Neuronal stem cell (in vitro differentiated cells): ENCODE results near the gene GNG4.
A peak's percentile ranks its signal among the peaks of the same experiment; 100 is the strongest.

Experiments used
- DNase-seq: peaks from one replicate; pipeline ENCODE4 v3.0.0-alpha.2; 2013; ENCODE audit warnings: low spot score
- H2AFZ ChIP-seq: one replicate; pipeline ENCODE4 v1.6.1; 2013; ENCODE audit warnings: mild to moderate bottlenecking, low read length, inconsistent platforms
- H2AK5ac ChIP-seq: 2 replicates; pipeline ENCODE4 v1.6.1; 2013; ENCODE audit warnings: low read depth, mild to moderate bottlenecking, inconsistent platforms, low read length, moderate library complexity, mixed read lengths
- H2BK120ac ChIP-seq: 2 replicates; pipeline ENCODE4 v1.6.1; 2013; ENCODE audit warnings: low read depth, mild to moderate bottlenecking, inconsistent platforms, low read length, moderate library complexity, mixed read lengths
- H2BK12ac ChIP-seq: one replicate; pipeline ENCODE4 v1.6.1; 2013; ENCODE audit warnings: low read length, inconsistent platforms
- H2BK15ac ChIP-seq: 2 replicates; pipeline ENCODE4 v1.6.1; 2013; ENCODE audit warnings: mild to moderate bottlenecking, low read length, inconsistent platforms, mixed read lengths
- H2BK5ac ChIP-seq: one replicate; pipeline ENCODE4 v1.6.1; 2013; ENCODE audit warnings: inconsistent platforms, mild to moderate bottlenecking, low read length, moderate library complexity
- H3K14ac ChIP-seq: one replicate; pipeline ENCODE4 v1.6.1; 2013; ENCODE audit warnings: low read length, inconsistent platforms
- H3K18ac ChIP-seq: 2 replicates; pipeline ENCODE4 v1.6.1; 2013; ENCODE audit warnings: low read length, inconsistent platforms
- H3K23ac ChIP-seq: 2 replicates; pipeline ENCODE4 v1.6.1; 2013; ENCODE audit warnings: low read depth, mild to moderate bottlenecking, mixed read lengths, low read length, inconsistent platforms; ENCODE audit not compliant: poor library complexity
- H3K27ac ChIP-seq: replicated peaks from 3 replicates; pipeline ENCODE4 v1.5.1; 2013; ENCODE audit warnings: low read length, inconsistent platforms
- H3K27me3 ChIP-seq, 3 experiments: 2 replicates each; pipeline ENCODE4 v1.6.1; 2013; ENCODE audit warnings: low read length in 3 of 3, mild to moderate bottlenecking in 2 of 3, inconsistent platforms in 1 of 3, low read depth in 1 of 3, mixed read lengths in 1 of 3, moderate library complexity in 1 of 3; ENCODE audit not compliant: control insufficient read depth in 3 of 3, insufficient read depth in 3 of 3
- H3K36me3 ChIP-seq, 2 donors: replicated peaks in 1 of 2; 2 replicates each; pipeline ENCODE4 v1.6.1; 2013; ENCODE audit warnings: low read length in 2 of 2; ENCODE audit not compliant: control insufficient read depth in 2 of 2, insufficient read depth in 2 of 2
- H3K4ac ChIP-seq: 2 replicates; pipeline ENCODE4 v1.6.1; 2013; ENCODE audit warnings: inconsistent platforms, mild to moderate bottlenecking, low read length, moderate library complexity
- H3K4me1 ChIP-seq, 2 donors: 1 replicate in 1 of 2; 2 replicates in 1 of 2; pipeline ENCODE4 v1.6.1; 2013; ENCODE audit warnings: low read length in 2 of 2, low read depth in 1 of 2; ENCODE audit not compliant: control insufficient read depth in 2 of 2, insufficient read depth in 1 of 2
- H3K4me2 ChIP-seq: one replicate; pipeline ENCODE4 v1.6.1; 2013; ENCODE audit warnings: mild to moderate bottlenecking, low read length, inconsistent platforms; ENCODE audit not compliant: insufficient read depth, poor library complexity, severe bottlenecking
- H3K4me3 ChIP-seq, 2 donors: 2 replicates each; pipeline ENCODE4 v1.5.1; 2013; ENCODE audit warnings: low read length in 2 of 2, mild to moderate bottlenecking in 2 of 2, inconsistent platforms in 1 of 2, moderate library complexity in 1 of 2
- H3K79me1 ChIP-seq: one replicate; pipeline ENCODE4 v1.6.1; 2013; ENCODE audit warnings: low read depth, mild to moderate bottlenecking, inconsistent platforms, low read length, moderate library complexity
- H3K9ac ChIP-seq: one replicate; pipeline ENCODE4 v1.6.1; 2013; ENCODE audit warnings: mild to moderate bottlenecking, low read depth, low read length, inconsistent platforms; ENCODE audit not compliant: poor library complexity
- H3K9me3 ChIP-seq, 2 donors: replicated peaks in 1 of 2; 2 replicates each; pipeline versions ENCODE3 to v1.6.1; 2013; ENCODE audit warnings: low read length in 2 of 2, mild to moderate bottlenecking in 2 of 2, inconsistent platforms in 1 of 2, low read depth in 1 of 2, mixed read lengths in 1 of 2, moderate library complexity in 1 of 2; ENCODE audit not compliant: control insufficient read depth in 2 of 2, insufficient read depth in 1 of 2
- H4K8ac ChIP-seq: one replicate; pipeline ENCODE4 v1.6.1; 2013; ENCODE audit warnings: low read depth, mild to moderate bottlenecking, inconsistent platforms, low read length, moderate library complexity
- H4K91ac ChIP-seq: one replicate; pipeline ENCODE4 v1.6.1; 2013; ENCODE audit warnings: low read length, low read depth, mild to moderate bottlenecking, inconsistent platforms; ENCODE audit not compliant: poor library complexity
- WGBS, 2 donors: extraction: QIAGEN DNeasy Blood & Tissue Kit; methylation state at CpG; one replicate each; pipeline ENCODE4 v1.1.7; 2013; ENCODE audit warnings: missing lambda C conversion rate in 2 of 2, mixed read lengths in 1 of 2; ENCODE audit not compliant: insufficient read length in 2 of 2, insufficient replicate concordance in 1 of 2; ENCODE audit errors: extremely low coverage in 2 of 2; 5-methylcytosine and 5-hydroxymethylcytosine counted together

GNG4 gene

GRCh38 chr1:235504494-235505222, 144.9 kb downstream of the GNG4 start:
- Histone ChIP-seq H3K4ac (no peak overlapping the region), H3K9ac (peak overlapping the region; percentile 94), H4K8ac (no peak overlapping the region), H3K4me3 (peak overlapping the region; percentile 71 to 85), H2BK12ac (no peak overlapping the region), H3K79me1 (no peaks in the 10 kb centered on the region), H3K23ac (peak overlapping the region; percentile 91), H3K27me3 (no peaks in the 10 kb centered on the region), H3K4me1 (peaks cover 0 to 3% of the 10 kb centered on the region in 2 donors), H2AK5ac (no peak overlapping the region), H3K4me2 (peak overlapping the region; percentile 78), H2BK5ac (peak overlapping the region; percentile 95), H3K27ac (peak overlapping the region; percentile 97), H2AFZ (peak overlapping the region; percentile 94), H3K9me3 (no peaks in the 10 kb centered on the region), H2BK120ac (peak overlapping the region; percentile 82), H3K36me3 (peaks cover 0 to 4% of the 10 kb centered on the region in 2 donors), H2BK15ac (peak overlapping the region; percentile 21), H3K18ac (peak overlapping the region; percentile 99), H3K14ac (no peak overlapping the region), H4K91ac (no peak overlapping the region)
- peak; percentile 100 for DNase-seq
- WGBS, 2 donors, result no CpG with 5 or more reads among the region's 61 CpGs

- Histone ChIP-seq H2BK15ac (peak within 1 kb of the TSS; percentile 21), H3K36me3 (peaks cover 0 to 4% of the 10 kb centered on the region in 2 donors), H2AFZ (peak within 1 kb of the TSS; percentile 94), H3K9me3 (no peaks in the 10 kb centered on the region), H2BK12ac (no peak within 1 kb of the TSS), H2BK120ac (peak within 1 kb of the TSS; percentile 82), H3K23ac (peak within 1 kb of the TSS; percentile 91), H3K79me1 (no peaks in the 10 kb centered on the region), H3K18ac (peak within 1 kb of the TSS; percentile 99), H4K8ac (no peak within 1 kb of the TSS), H3K27ac (peak within 1 kb of the TSS; percentile 97), H3K4me2 (peak within 1 kb of the TSS; percentile 78), H4K91ac (no peak within 1 kb of the TSS), H3K9ac (peak within 1 kb of the TSS; percentile 94), H3K4me1 (peaks cover 0 to 3% of the 10 kb centered on the region in 2 donors), H2BK5ac (peak within 1 kb of the TSS; percentile 95), H2AK5ac (no peak within 1 kb of the TSS), H3K27me3 (no peaks in the 10 kb centered on the region), H3K4ac (no peak within 1 kb of the TSS), H3K14ac (peak within 1 kb of the TSS; percentile 76), H3K4me3 (peak within 1 kb of the TSS; percentile 71 to 97)
- DNase-seq, result no peak
- no CpG with 5 or more reads among the region's 48 CpGs for WGBS, 2 donors
These were observed 145.5 kb downstream of the GNG4 start, which contains the start of gene B3GALNT2 for GRCh38 chr1:235504122-235504493. Gene B3GALNT2, minus strand, starts transcription at chr1:235504452. Its CDS starts 200 bp downstream, at chr1:235504252.

- Histone ChIP-seq H2BK5ac (no peak overlapping the region), H3K4me2 (peak overlapping the region; percentile 69)
These were observed 146.0 kb downstream of the GNG4 start for GRCh38 chr1:235503403-235504121.

More at GRCh38 chr1:235503403-235504121, 146.0 kb downstream of the GNG4 start:
- peak overlapping the region; percentile 61 for H2BK120ac ChIP-seq
- no peak overlapping the region for H2BK15ac ChIP-seq
- peaks cover 0 to 3% of the 10 kb centered on the region in 2 donors for H3K4me1 ChIP-seq
- H4K8ac ChIP-seq, result no peak overlapping the region
- H2BK12ac ChIP-seq, result no peak overlapping the region
- H3K14ac ChIP-seq, result peak overlapping the region; percentile 56
- H3K18ac ChIP-seq, result peak overlapping the region; percentile 86
- H3K23ac ChIP-seq, result peak overlapping the region; percentile 91
- H4K91ac ChIP-seq, result no peak overlapping the region
- H3K9me3 ChIP-seq, result no peaks in the 10 kb centered on the region
- WGBS, 2 donors, result no CpG with 5 or more reads among the region's 49 CpGs
- peak overlapping the region; percentile 93 for H3K27ac ChIP-seq
- H3K79me1 ChIP-seq, result no peaks in the 10 kb centered on the region
- no peaks in the 10 kb centered on the region for H3K27me3 ChIP-seq
- H3K9ac ChIP-seq, result peak overlapping the region; percentile 94
- H2AK5ac ChIP-seq, result no peak overlapping the region
- peaks cover 0 to 4% of the 10 kb centered on the region in 2 donors for H3K36me3 ChIP-seq
- no peak overlapping the region for H3K4ac ChIP-seq
- peak overlapping the region; percentile 71 to 97 for H3K4me3 ChIP-seq
- H2AFZ ChIP-seq, result peak overlapping the region; percentile 93
- DNase-seq, result no peak
